HG03025 (cell line): ENCODE results near the gene SNX14.
"Not testable (repeated sequence)": the region's sequence is repeated elsewhere in the genome, so short reads cannot be mapped to it uniquely, and the experiment has no call there.

Experiments
- ATAC-seq: cut with Tn5 transposase; IDR thresholded peaks from one replicate; pipeline ENCODE4 v1.9.1; 2021; ENCODE audit warnings: mild to moderate bottlenecking, moderate library complexity; ENCODE audit not compliant: unreplicated experiment, low FRiP score

Gene SNX14

GRCh38 chr6:85593438-85594196, at the start of gene SNX14:
TSS of gene SNX14 (minus strand) at chr6:85593858. CDS start at chr6:85593718, 140 bp downstream.
- peak; percentile 90 for ATAC-seq

- ATAC-seq, result peak; percentile 70
Measured at GRCh38 chr6:85642774-85643536, 49.3 kb upstream of the SNX14 start, which contains the start of gene SYNCRIP. TSS of gene SYNCRIP (minus strand) at chr6:85642886. CDS start at chr6:85641439, 1,447 bp downstream.

- ATAC-seq, result no peak
Measured at GRCh38 chr6:85641897-85642773, 48.5 kb upstream of the SNX14 start.

- no peak for ATAC-seq
Measured at GRCh38 chr6:85641522-85641896, 47.9 kb upstream of the SNX14 start.

GRCh38 chr6:85640821-85641220, 47.2 kb upstream of the SNX14 start:
- ATAC-seq, result no peak

GRCh38 chr6:85637579-85637978, 43.9 kb upstream of the SNX14 start:
- no peak for ATAC-seq

GRCh38 chr6:85632164-85632942, 38.7 kb upstream of the SNX14 start:
- ATAC-seq, result no peak

- not testable (repeated sequence) for ATAC-seq
Measured at GRCh38 chr6:85631117-85631516, 37.5 kb upstream of the SNX14 start.

GRCh38 chr6:85628353-85628752, 34.7 kb upstream of the SNX14 start:
- no peak for ATAC-seq

- no peak for ATAC-seq
Measured at GRCh38 chr6:85620308-85620707, 26.6 kb upstream of the SNX14 start.

- ATAC-seq, result no peak
Measured at GRCh38 chr6:85614780-85615179, 21.1 kb upstream of the SNX14 start.

GRCh38 chr6:85612690-85613474, 19.2 kb upstream of the SNX14 start:
- no peak for ATAC-seq

GRCh38 chr6:85610182-85610895, 16.7 kb upstream of the SNX14 start:
- no peak for ATAC-seq

GRCh38 chr6:85602100-85602499, 8.4 kb upstream of the SNX14 start:
- no peak for ATAC-seq

- ATAC-seq, result no peak
Measured at GRCh38 chr6:85600713-85601313, 7.2 kb upstream of the SNX14 start.

- ATAC-seq, result peak; percentile 9
Measured at GRCh38 chr6:85594197-85594930, 706 bp upstream of the SNX14 start.

GRCh38 chr6:85592033-85592432, 1.6 kb downstream of the SNX14 start:
- no peak for ATAC-seq

GRCh38 chr6:85591207-85591606, 2.5 kb downstream of the SNX14 start:
- no peak for ATAC-seq
